SK-N-SH (cell line): Measurements from ENCODE around the gene MCM10. TPM values are rescaled to one million over a fixed set of nuclear protein-coding genes. Genes with fewer than 3 reads are reported as not detected.

Experiments
- CTCF ChIA-PET: fragments of 300-600, 350-600 bp; formaldehyde crosslinking; extraction: SDS; loops from one replicate; lab custom pipeline; 2021; lab: Yijun Ruan, JAX
- POLR2A ChIA-PET: fragments of 350-600 bp; sonication (Branson Sonifier 250); formaldehyde crosslinking; extraction: SDS; loops from one replicate; lab custom pipeline; 2020; ENCODE audit warnings: antibody characterized with exemption, inconsistent platforms; lab: Yijun Ruan, JAX
- DNase-seq: peaks from one replicate; pipeline ENCODE4 v3.0.0; 2012
- H2AFZ ChIP-seq: fragments of 200-600 bp; sonication (generic); 2 replicates; pipeline ENCODE4 v1.8.1; 2016; ENCODE audit warnings: antibody characterized with exemption, mild to moderate bottlenecking, low read depth
- H3F3A ChIP-seq: fragments of 200-600 bp; sonication (generic); replicated peaks from 2 replicates; pipeline ENCODE3; 2016; ENCODE audit warnings: antibody characterized with exemption, mild to moderate bottlenecking; ENCODE audit not compliant: insufficient read depth
- H3K27ac ChIP-seq, 2 experiments: fragments of 200-500 bp in 1 of 2; fragments of 200-600 bp in 1 of 2; sonication (Bioruptor generic) in 1 of 2; sonication (generic), shearing (Covaris generic) in 1 of 2; 2 replicates each; pipeline versions ENCODE4 v1.5.1 to v1.6.1; 2014 to 2016; ENCODE audit warnings: low read depth in 2 of 2, inconsistent platforms in 1 of 2, low read length in 1 of 2, mild to moderate bottlenecking in 1 of 2, mixed read lengths in 1 of 2
- H3K27me3 ChIP-seq: fragments of 200-600 bp; sonication (generic), shearing (Covaris generic); 2 replicates; pipeline ENCODE4 v1.6.1; 2016; ENCODE audit warnings: mixed run types; ENCODE audit not compliant: insufficient read depth
- H3K36me3 ChIP-seq, 2 experiments: fragments of 200-500 bp in 1 of 2; fragments of 200-600 bp in 1 of 2; sonication (Bioruptor generic) in 1 of 2; sonication (generic) in 1 of 2; replicated peaks in 1 of 2; 2 replicates each; pipeline versions ENCODE3 to v1.5.1; 2014 to 2016; ENCODE audit warnings: low read length in 1 of 2, mild to moderate bottlenecking in 1 of 2; ENCODE audit not compliant: insufficient read depth in 2 of 2, control insufficient read depth in 1 of 2
- H3K4me1 ChIP-seq, 2 experiments: fragments of 200-500 bp in 1 of 2; fragments of 200-600 bp in 1 of 2; sonication (Bioruptor generic) in 1 of 2; sonication (generic), shearing (Covaris generic) in 1 of 2; 2 replicates each; pipeline versions ENCODE4 v1.5.1 to v1.6.1; 2014 to 2016; ENCODE audit warnings: low read depth in 1 of 2, low read length in 1 of 2, mixed run types in 1 of 2; ENCODE audit not compliant: insufficient read depth in 2 of 2, control insufficient read depth in 1 of 2
- H3K4me2 ChIP-seq: fragments of 200-600 bp; sonication (generic), shearing (Covaris generic); 2 replicates; pipeline ENCODE4 v1.6.1; 2017; ENCODE audit warnings: mixed run types
- H3K4me3 ChIP-seq, 2 experiments: fragments of 200-500 bp in 1 of 2; fragments of 200-600 bp in 1 of 2; sonication (Bioruptor generic) in 1 of 2; sonication (generic), shearing (Covaris generic) in 1 of 2; 2 replicates each; pipeline versions ENCODE4 v1.5.1 to v1.8.1; 2014 to 2016; ENCODE audit warnings: low read depth in 2 of 2, inconsistent platforms in 1 of 2, low read length in 1 of 2, mild to moderate bottlenecking in 1 of 2, mixed read lengths in 1 of 2, moderate library complexity in 1 of 2
- H3K79me2 ChIP-seq: fragments of 200-600 bp; sonication (generic); 2 replicates; pipeline ENCODE4 v1.8.1; 2017; ENCODE audit warnings: mild to moderate bottlenecking; ENCODE audit not compliant: insufficient read depth
- H3K9ac ChIP-seq: fragments of 200-600 bp; sonication (generic); 2 replicates; pipeline ENCODE4 v1.6.1; 2017; ENCODE audit warnings: mixed run types
- H3K9me2 ChIP-seq: fragments of 200-600 bp; sonication (generic); 2 replicates; pipeline ENCODE4 v1.6.1; 2017; ENCODE audit warnings: mixed run types
- H3K9me3 ChIP-seq: fragments of 200-600 bp; sonication (generic); 2 replicates; pipeline ENCODE4 v1.6.1; 2017; ENCODE audit warnings: mixed run types, mild to moderate bottlenecking, moderate library complexity
- H4K20me1 ChIP-seq: fragments of 200-600 bp; sonication (generic); 2 replicates; pipeline ENCODE4 v1.6.1; 2017; ENCODE audit warnings: mild to moderate bottlenecking, mixed run types; ENCODE audit not compliant: insufficient read depth
- EP300 ChIP-seq, 2 experiments: IDR thresholded peaks; 2 replicates each; pipeline versions ENCODE4 v1.4.0 to v1.6.1; 2012; ENCODE audit warnings: borderline replicate concordance in 1 of 2, low read depth in 1 of 2, low read length in 1 of 2
- FOXJ3 ChIP-seq: sonication (generic); formaldehyde crosslinking; IDR thresholded peaks from 2 replicates; pipeline ENCODE4 v1.5.1; 2020; ENCODE audit warnings: mild to moderate bottlenecking, missing genetic modification reagents
- GATA2 ChIP-seq: sonication (generic); formaldehyde crosslinking; IDR thresholded peaks from 2 replicates; pipeline ENCODE4 v1.5.0; 2020; ENCODE audit warnings: mild to moderate bottlenecking, missing genetic modification reagents
- NRF1 ChIP-seq: IDR thresholded peaks from 2 replicates; pipeline ENCODE4 v1.6.1; 2012; ENCODE audit warnings: low read depth, mild to moderate bottlenecking, low read length
- POLR2AphosphoS5 ChIP-seq: IDR thresholded peaks from 2 replicates; pipeline ENCODE4 v1.6.1; 2012; ENCODE audit warnings: low read depth, low read length
- RAD21 ChIP-seq: IDR thresholded peaks from 2 replicates; pipeline ENCODE4 v1.6.1; 2012; ENCODE audit warnings: mild to moderate bottlenecking, low read length
- RCOR1 ChIP-seq: fragments of 150-350 bp; IDR thresholded peaks from 2 replicates; pipeline ENCODE4 v1.6.1; 2017; ENCODE audit warnings: antibody characterized with exemption, low read length
- SIN3A ChIP-seq: IDR thresholded peaks from 2 replicates; pipeline ENCODE4 v1.6.1; 2012; ENCODE audit warnings: low read depth, mild to moderate bottlenecking, low read length, moderate library complexity, borderline replicate concordance
- SMC3 ChIP-seq: IDR thresholded peaks from 2 replicates; pipeline ENCODE4 v1.6.1; 2012; ENCODE audit warnings: low read depth, low read length, improper control_type of control experiment
- YY1 ChIP-seq: IDR thresholded peaks from 2 replicates; pipeline ENCODE4 v1.4.0; 2012; ENCODE audit warnings: low read depth, mild to moderate bottlenecking
- WGBS: methylation state at CpG from one replicate; pipeline ENCODE4 v1.1.6; 2017; ENCODE audit warnings: low lambda C conversion rate; 5-methylcytosine and 5-hydroxymethylcytosine counted together
- polyA plus RNA-seq, 3 experiments: library from polyadenylated mRNA; depleted of rRNA; stranded (reverse); fragments of >200 nt; gene quantifications; 2 replicates each; pipeline ENCODE4 v1.2.3, GENCODE V29; 2012
- TF ChIP-seq, protein P1 (sequence below): fragments of 200-600 bp; sonication (generic); IDR thresholded peaks from 2 replicates; pipeline ENCODE4 v1.6.1; 2017; ENCODE audit warnings: antibody characterized with exemption, mild to moderate bottlenecking, moderate library complexity
- TF ChIP-seq, protein P2 (sequence below): IDR thresholded peaks from 2 replicates; pipeline ENCODE4 v1.6.1; 2012; ENCODE audit warnings: mild to moderate bottlenecking, low read depth, low read length, moderate library complexity
- TF ChIP-seq, protein P3 (sequence below): IDR thresholded peaks from 2 replicates; pipeline ENCODE4 v1.4.0; 2012; ENCODE audit warnings: low read depth, borderline replicate concordance
- TF ChIP-seq, protein P4 (sequence below): fragments of 150-350 bp; IDR thresholded peaks from 2 replicates; pipeline ENCODE4 v1.6.1; 2016; ENCODE audit warnings: mild to moderate bottlenecking, low read depth, low read length

MCM10 gene
- polyA plus RNA-seq, 1 of the 3 experiments (the other 2 are of a cell fraction), result 5.1 TPM

DNA sequence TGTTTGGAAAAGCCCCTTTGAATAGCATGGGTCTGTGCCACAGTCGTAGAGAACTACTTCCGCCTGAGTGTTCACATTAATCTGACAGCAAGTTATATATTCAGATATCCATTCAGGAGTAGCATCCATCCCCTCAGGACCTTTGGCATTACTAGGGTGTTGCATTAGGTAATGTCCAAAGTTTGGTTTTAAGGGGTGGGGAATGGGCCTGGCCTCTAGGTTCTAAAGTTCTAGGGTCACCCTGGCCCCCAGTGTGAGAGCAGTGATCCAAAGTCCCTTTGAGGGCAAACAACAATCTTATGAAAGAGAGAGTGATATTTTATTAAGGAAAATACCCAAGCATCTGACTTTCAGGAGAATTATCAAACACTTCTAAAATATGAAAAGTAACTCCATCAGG is 12.3 kb downstream of the MCM10 start:
- Histone ChIP-seq H3F3A (no peaks in the 10 kb centered on the region), H3K27ac (no peak overlapping the region), H3K9me2 (no peaks in the 10 kb centered on the region), H3K9me3 (no peaks in the 10 kb centered on the region), H3K9ac (no peak overlapping the region), H4K20me1 (no peaks in the 10 kb centered on the region), H3K36me3 (peaks cover 5 to 10% of the 10 kb centered on the region in 2 experiments), H2AFZ (no peak overlapping the region), H3K27me3 (no peaks in the 10 kb centered on the region), H3K4me3 (no peak overlapping the region), H3K4me1 (no peaks in the 10 kb centered on the region), H3K79me2 (peaks cover 8% of the 10 kb centered on the region; the same call in 1 of the 2 replicates), H3K4me2 (no peak overlapping the region)
- TF ChIP-seq, protein P1, sequence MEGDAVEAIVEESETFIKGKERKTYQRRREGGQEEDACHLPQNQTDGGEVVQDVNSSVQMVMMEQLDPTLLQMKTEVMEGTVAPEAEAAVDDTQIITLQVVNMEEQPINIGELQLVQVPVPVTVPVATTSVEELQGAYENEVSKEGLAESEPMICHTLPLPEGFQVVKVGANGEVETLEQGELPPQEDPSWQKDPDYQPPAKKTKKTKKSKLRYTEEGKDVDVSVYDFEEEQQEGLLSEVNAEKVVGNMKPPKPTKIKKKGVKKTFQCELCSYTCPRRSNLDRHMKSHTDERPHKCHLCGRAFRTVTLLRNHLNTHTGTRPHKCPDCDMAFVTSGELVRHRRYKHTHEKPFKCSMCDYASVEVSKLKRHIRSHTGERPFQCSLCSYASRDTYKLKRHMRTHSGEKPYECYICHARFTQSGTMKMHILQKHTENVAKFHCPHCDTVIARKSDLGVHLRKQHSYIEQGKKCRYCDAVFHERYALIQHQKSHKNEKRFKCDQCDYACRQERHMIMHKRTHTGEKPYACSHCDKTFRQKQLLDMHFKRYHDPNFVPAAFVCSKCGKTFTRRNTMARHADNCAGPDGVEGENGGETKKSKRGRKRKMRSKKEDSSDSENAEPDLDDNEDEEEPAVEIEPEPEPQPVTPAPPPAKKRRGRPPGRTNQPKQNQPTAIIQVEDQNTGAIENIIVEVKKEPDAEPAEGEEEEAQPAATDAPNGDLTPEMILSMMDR, result no peak
- no peak for TF ChIP-seq GATA2 (CRISPR knock-in tag)
- no peak for TF ChIP-seq SMC3
- TF ChIP-seq EP300 (IDR thresholded peaks at IDR 0.05; ENCODE audit: borderline replicate concordance in 1 of 2, low read depth in 1 of 2, low read length in 1 of 2), result no peak
- TF ChIP-seq YY1, result no peak
- TF ChIP-seq, protein P2, sequence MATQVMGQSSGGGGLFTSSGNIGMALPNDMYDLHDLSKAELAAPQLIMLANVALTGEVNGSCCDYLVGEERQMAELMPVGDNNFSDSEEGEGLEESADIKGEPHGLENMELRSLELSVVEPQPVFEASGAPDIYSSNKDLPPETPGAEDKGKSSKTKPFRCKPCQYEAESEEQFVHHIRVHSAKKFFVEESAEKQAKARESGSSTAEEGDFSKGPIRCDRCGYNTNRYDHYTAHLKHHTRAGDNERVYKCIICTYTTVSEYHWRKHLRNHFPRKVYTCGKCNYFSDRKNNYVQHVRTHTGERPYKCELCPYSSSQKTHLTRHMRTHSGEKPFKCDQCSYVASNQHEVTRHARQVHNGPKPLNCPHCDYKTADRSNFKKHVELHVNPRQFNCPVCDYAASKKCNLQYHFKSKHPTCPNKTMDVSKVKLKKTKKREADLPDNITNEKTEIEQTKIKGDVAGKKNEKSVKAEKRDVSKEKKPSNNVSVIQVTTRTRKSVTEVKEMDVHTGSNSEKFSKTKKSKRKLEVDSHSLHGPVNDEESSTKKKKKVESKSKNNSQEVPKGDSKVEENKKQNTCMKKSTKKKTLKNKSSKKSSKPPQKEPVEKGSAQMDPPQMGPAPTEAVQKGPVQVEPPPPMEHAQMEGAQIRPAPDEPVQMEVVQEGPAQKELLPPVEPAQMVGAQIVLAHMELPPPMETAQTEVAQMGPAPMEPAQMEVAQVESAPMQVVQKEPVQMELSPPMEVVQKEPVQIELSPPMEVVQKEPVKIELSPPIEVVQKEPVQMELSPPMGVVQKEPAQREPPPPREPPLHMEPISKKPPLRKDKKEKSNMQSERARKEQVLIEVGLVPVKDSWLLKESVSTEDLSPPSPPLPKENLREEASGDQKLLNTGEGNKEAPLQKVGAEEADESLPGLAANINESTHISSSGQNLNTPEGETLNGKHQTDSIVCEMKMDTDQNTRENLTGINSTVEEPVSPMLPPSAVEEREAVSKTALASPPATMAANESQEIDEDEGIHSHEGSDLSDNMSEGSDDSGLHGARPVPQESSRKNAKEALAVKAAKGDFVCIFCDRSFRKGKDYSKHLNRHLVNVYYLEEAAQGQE, result no peak
- TF ChIP-seq NRF1, result no peak
- TF ChIP-seq, protein P3, sequence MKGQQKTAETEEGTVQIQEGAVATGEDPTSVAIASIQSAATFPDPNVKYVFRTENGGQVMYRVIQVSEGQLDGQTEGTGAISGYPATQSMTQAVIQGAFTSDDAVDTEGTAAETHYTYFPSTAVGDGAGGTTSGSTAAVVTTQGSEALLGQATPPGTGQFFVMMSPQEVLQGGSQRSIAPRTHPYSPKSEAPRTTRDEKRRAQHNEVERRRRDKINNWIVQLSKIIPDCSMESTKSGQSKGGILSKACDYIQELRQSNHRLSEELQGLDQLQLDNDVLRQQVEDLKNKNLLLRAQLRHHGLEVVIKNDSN, result no peak
- TF ChIP-seq FOXJ3 (CRISPR knock-in tag), result no peak
- no peak for TF ChIP-seq POLR2AphosphoS5
- TF ChIP-seq RAD21, result no peak
- TF ChIP-seq SIN3A, result no peak
- TF ChIP-seq RCOR1, result no peak
- TF ChIP-seq, protein P4, sequence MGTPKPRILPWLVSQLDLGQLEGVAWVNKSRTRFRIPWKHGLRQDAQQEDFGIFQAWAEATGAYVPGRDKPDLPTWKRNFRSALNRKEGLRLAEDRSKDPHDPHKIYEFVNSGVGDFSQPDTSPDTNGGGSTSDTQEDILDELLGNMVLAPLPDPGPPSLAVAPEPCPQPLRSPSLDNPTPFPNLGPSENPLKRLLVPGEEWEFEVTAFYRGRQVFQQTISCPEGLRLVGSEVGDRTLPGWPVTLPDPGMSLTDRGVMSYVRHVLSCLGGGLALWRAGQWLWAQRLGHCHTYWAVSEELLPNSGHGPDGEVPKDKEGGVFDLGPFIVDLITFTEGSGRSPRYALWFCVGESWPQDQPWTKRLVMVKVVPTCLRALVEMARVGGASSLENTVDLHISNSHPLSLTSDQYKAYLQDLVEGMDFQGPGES, result no peak
- WGBS, result 100% methylated on average over 2 of the region's 2 CpGs
- DNase-seq, result no peak
- ChIA-PET CTCF (interaction anchor here (0.9 to 2.3 kb wide), 3 partner anchors 13 to 129 kb away, joined by 3 to 6 read pairs (median 4); partner anchors contain the start of gene MCM10), POLR2A (no interaction called here)
